ENCODE measurements around the gene KIF2A. TPM values are rescaled to one million over a fixed set of nuclear protein-coding genes. Genes with fewer than 3 reads are reported as not detected.

The KIF2A gene
- total RNA-seq, 3 donors from 2014 or later, result 50.8 to 57.4 (median 51.7) TPM

DNA sequence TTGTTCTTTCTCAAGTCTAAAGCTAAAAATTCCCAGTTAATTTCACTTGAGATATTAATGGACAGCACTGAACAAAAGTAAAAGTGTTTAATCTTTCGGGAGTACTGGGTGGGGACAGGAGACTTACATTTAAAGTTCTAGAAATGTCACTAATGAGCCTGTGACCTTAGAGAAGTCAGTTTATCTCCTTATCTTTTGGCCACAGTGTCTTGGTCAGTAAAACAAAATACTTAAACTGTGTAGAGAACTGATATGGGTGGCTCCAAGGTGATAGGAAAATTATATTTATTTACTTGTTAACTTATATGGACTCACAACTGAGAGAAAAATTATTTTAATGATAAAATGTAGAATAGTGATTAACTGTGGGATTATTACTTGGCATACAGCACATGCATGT, 115.4 kb downstream of the KIF2A start:
- no peaks in the 10 kb centered on the region for H3K27me3 ChIP-seq
- no peak for TF ChIP-seq CTCF (IDR thresholded peaks at IDR 0.05)
- TF ChIP-seq POLR2A (IDR thresholded peaks at IDR 0.05), result no peak
- TF ChIP-seq POLR2AphosphoS5 (IDR thresholded peaks at IDR 0.05), result no peak
- intact Hi-C loops (cut with DNase I; ENCODE audit: low total_unique reads), result no loop called here

DNA sequence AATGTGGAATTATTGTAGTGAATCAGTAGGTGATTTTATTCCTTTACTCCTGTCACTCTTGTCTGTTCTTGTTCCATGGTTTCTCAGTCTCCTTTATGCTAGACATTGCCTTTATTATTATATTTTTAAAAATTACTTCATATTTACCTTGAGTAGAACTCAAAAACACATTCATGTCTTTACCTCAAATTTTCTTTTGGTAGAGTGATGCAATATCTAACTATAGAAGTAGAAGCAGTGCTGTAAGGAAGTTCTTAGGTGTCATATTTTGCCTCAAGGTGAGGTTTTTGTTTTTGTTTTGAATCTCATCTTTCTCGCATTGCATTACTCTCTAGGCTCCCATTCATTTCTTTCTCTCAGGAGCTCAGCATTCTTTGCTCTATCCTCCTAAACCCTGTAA, 118.8 kb downstream of the KIF2A start:
- Histone ChIP-seq H3K4me3 (no peak overlapping the region), H3K27ac (no peak overlapping the region), H3K9me3 (no peaks in the 10 kb centered on the region), H3K4me1 (no peaks in the 10 kb centered on the region), H3K27me3 (no peaks in the 10 kb centered on the region), H3K36me3 (no peaks in the 10 kb centered on the region)
- DNase-seq (ENCODE audit: low spot score in 2 of 2), result no peak
- no peak for TF ChIP-seq POLR2AphosphoS5 (IDR thresholded peaks at IDR 0.05)
- TF ChIP-seq CTCF (IDR thresholded peaks at IDR 0.05), result no peak
- TF ChIP-seq POLR2A (IDR thresholded peaks at IDR 0.05), result no peak
- intact Hi-C loops (cut with DNase I; ENCODE audit: low total_unique reads), result no loop called here

More for the DNA sequence above, 115.4 kb downstream of the KIF2A start:
- Histone ChIP-seq H3K27ac (no peak overlapping the region), H3K9me3 (no peaks in the 10 kb centered on the region), H3K4me3 (no peak overlapping the region), H3K36me3 (no peaks in the 10 kb centered on the region), H3K4me1 (no peaks in the 10 kb centered on the region)
- DNase-seq (ENCODE audit: low spot score in 2 of 2), result no peak

DNA sequence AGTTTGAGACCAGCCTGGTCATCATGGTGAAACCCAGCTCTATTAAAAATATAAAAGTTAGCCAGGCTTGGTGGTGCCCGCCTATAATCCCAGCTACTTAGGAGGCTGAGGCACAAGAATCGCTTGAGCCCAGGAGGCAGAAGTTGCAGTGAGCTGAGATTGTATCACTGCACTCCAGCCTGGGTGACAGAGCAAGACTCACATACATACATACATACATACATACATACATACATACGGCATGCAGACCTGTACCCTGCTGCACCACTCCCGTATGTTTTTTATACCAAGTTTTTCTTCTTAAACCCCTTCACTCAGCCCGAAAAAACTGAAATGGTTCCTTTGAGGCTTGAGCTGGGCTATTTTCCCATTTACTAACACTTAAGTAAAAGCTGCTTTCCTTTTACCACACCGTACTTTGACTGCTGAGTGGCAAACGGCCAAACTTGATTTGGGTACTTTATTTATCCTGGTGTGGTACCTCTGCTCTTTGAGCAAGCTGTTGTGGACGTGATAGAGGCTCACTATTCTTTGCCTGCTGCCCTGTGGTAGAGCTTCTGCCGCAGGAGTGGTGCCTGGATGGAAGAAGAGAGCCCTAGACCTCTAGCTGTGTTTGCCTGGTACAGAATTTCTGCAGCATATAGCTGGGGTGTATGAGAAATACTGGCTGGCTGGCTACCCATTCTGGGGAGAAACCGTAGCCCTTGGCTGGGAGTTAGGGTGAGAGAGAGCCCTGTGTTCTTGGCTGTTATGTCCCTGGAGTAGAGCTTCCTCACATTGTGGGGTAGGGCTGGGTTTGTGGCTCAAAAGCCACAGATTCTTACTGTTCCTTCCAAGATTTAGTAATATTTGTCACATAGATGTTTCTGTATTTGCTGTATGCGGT, 126.0 kb downstream of the KIF2A start:
- peaks cover 0 to 4% of the 10 kb centered on the region in 2 donors for H3K4me1 ChIP-seq
- intact Hi-C loops (cut with DNase I; ENCODE audit: low total_unique reads), result no loop called here
- no peaks in the 10 kb centered on the region for H3K36me3 ChIP-seq
- no peak for DNase-seq (ENCODE audit: low spot score in 2 of 2)
- H3K9me3 ChIP-seq, result no peaks in the 10 kb centered on the region
- TF ChIP-seq POLR2A (IDR thresholded peaks at IDR 0.05) (no peak), POLR2AphosphoS5 (IDR thresholded peaks at IDR 0.05) (no peak), CTCF (IDR thresholded peaks at IDR 0.05) (no peak)
- H3K27me3 ChIP-seq, result no peaks in the 10 kb centered on the region
- no peak overlapping the region for H3K4me3 ChIP-seq
- peak overlapping the region; percentile 40 to 68 for H3K27ac ChIP-seq

GRCh38 chr5:62432621-62433064, 126.6 kb downstream of the KIF2A start:
- Histone ChIP-seq H3K36me3 (no peaks in the 10 kb centered on the region), H3K4me3 (no peak overlapping the region), H3K4me1 (peaks cover 0 to 4% of the 10 kb centered on the region in 2 donors), H3K27me3 (no peaks in the 10 kb centered on the region), H3K9me3 (no peaks in the 10 kb centered on the region), H3K27ac (peak overlapping the region in 1 of 2 donors; percentile 68)
- intact Hi-C loops (cut with DNase I; ENCODE audit: low total_unique reads), result no loop called here
- TF ChIP-seq CTCF (IDR thresholded peaks at IDR 0.05) (no peak), POLR2A (IDR thresholded peaks at IDR 0.05) (no peak), POLR2AphosphoS5 (IDR thresholded peaks at IDR 0.05) (no peak)
- no peak for DNase-seq (ENCODE audit: low spot score in 2 of 2)

Other genes starting within 250 kb of the KIF2A start
- gene DIMT1, start 97.7 kb downstream of the KIF2A start, total RNA-seq, result 10 to 100 TPM; 34.5 to 38.3 (median 38.1) TPM
- 10 to 100 TPM; 31.5 to 34.7 (median 33.1) TPM for gene IPO11, start 106.6 kb downstream of the KIF2A start, total RNA-seq

All from breast epithelium (tissue), 4 donors.